Measurements from ENCODE around the gene KCNQ2.
"Not testable (repeated sequence)": the region's sequence is repeated elsewhere in the genome, so short reads cannot be mapped to it uniquely, and the experiment has no call there.

Gene KCNQ2

DNA sequence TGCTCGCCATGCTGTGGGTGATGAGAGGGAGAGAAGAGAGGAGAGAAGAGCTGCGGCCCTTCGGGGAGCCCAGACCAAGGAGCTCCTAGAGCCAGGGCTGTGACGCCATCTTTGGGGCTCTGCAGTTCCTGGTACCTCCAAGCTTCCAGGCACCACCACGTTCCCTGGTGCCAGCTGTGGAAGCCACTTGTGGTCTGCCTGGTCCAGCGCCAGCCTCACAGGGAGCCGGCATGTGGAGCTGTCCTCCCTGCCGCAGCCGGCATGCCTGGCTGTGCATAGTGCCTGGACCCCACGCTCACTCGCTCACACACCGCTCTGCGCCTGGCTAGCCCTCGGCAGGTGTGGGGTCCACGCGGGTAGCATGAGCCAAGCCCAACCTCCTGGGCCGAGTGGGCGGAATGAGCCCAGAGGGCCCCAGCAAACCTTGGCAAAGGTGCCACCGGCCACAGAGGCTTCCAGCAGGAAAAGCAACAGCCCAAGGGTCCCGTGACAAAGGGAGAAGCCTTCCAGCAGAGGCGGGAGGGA is 92.0 kb downstream of the KCNQ2 start:
- DNase-seq, result no peak

DNA sequence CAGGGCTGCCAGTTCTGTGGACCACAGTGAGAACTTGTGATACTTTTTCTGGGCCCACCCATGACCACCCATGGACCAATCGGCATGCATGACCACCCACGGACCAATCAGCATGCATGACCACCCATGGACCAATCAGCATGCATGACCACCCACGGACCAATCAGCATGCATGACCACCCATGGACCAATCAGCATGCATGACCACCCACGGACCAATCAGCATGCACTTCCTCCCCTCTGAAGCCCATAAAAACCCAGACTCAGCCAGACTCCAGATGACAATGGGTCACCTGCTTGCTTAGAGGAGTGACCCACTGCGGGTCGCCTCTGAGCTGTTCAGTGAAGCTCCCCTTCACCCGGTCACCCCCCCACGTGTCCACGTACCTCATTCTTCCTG is 92.6 kb downstream of the KCNQ2 start:
- DNase-seq, result not testable (repeated sequence)

DNA sequence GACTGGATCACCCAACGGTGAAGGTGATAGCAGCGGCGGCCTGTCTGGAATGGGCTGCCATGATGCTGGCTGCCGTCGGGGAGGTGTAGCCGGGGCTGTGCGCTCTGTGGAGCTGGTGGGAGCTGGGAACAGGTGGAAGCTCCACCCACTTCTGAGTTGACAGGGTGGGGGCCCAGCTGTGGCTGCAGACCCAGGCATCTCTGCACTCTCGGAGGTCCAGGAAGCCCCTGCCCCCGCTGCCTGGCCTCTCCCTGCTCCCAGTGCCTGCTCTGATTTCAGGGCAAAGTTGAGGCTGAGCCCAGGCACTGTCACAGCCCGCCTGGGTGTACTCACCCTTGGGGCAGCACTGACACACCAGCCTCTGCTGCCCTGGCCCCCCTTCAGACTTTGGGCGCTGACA is 93.2 kb downstream of the KCNQ2 start:
- no peak for DNase-seq

DNA sequence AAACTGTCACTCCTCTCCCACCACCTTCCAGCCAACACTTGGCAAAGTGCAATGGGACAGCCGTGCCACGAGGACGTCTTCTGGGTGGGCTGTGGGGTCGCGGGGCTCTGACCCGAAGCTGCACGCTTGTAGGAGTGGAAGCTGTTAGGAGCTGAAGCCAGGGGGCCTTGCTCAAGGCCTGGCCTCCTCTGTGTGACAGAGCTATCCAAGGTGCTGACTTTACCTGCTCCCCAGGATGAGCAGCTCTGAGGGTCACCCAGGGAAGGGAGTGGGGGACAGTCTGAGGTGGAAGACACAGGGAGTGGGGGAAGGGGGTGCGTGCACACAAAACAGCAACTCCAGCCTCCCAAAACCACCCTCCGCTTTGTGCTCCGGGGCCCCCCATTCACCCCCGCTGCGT is 93.8 kb downstream of the KCNQ2 start:
- no peak for DNase-seq

DNA sequence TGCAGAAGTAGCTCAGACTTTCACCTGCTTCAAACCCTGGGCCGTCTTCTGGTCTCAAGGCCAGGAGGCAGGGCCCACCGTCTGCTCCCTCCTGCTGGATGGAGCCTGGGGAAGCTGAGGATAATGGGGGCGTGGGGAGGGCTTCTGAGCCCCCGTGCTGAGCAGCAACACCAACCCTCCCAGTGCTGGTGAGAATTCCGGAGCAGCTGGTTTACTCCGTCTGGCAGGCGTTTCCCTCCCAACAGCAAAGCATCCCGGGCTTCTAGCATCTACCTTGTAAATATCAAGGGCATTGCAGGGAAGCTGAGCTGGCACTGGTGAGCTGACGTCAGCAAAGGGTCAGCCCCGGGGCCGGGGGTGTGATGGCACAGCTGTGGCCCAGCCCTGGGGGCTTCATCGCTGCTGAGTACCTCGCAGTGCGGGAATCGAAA is 94.5 kb downstream of the KCNQ2 start:
- DNase-seq, result no peak

DNA sequence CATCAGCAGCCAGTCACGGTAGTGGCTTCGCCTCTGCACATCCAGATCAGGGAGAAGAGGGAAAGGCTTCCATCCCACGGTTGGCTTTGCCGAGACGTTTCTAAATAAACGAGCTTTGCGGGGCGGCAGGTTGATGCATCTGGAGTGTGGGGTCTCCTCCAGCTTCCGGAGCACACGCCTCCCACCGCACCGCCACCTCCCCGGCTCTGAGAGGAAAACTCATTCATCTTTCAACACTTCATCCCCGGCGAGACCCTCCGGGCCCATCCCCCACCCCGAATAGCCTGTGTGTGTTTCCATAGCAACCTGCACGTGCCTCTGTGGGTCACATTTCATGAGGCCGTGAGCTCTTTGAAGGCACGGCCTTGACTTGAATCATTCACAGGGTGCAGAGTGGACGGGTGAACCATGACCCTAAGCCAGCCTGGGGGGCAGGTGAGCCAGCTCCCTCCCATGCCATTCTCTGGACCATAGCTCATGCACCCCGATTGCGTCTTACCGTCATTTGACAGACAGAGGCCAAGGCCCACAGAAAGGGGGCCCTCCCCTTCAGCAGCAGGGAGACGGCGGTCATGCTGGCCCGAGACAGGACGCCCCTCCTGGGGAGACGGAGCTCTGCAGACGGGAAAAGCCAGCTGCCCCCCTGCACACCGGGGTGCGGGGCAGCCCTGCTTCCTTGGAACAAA is 95.1 kb downstream of the KCNQ2 start:
- DNase-seq, result no peak

DNA sequence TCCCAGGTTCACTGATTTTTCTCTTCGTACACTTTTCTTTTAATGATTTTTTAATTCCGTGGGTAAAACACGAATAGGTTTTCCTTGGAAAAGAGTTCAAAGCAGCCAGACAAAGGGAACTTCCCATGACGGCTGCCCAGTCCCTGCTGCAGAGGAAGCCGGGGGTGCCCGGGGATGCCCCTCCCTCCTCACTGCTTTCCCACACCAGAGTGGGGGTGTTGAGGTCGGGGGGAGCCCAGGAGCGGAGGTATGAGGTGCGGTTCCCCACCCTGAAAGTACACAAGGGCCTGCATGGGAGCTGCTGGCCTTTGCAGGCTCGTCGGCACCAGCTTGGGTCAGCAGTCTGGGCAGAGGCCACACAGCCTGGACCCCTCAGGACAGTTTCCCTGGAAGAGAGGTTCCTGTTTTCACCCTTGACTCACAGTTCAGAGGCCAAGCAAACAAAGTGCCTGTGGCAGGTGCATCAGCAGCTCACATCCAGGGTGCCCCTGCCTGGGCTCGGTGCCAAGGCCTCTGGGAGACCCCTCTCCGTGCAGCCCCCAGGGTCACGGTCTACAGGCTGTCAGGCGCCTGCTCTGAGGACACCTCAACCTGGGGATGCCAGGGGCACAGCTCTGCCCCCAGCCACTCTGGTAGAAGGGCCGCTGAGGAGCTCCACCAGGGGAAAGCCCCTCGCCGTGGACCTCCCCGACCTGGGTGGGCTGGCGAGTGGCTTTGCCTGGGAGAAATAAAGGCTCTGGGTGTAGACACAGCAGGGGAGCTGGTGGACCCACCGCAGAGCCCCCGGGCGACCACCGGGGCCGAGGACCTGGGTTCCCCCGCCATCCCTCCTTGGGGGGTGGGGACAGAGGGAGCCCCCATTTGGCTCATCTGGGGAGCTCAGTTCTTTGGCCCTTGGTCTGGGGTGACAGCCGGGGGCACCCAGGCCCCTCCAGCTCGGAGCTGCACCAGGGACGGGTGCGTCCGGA is 95.9 kb downstream of the KCNQ2 start:
- no peak for DNase-seq

DNA sequence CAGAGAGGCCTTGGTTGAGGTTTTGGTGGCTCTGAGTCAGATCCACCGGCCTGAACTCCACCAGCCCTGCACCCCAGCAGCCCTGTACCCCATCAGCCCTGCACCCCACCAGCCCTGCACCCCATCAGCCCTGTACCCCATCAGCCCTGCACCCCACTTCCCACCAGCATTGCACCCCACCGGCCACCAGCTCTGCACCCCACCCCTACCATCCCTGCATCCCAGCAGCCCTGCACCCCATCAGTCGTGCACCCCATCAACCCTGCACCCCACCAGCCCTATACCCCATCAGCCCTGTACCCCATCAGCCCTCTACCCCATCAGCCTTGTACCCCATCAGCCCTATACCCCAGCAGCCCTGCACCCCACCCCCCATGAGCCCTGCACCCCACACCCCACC is 97.0 kb downstream of the KCNQ2 start:
- DNase-seq, result no peak

DNA sequence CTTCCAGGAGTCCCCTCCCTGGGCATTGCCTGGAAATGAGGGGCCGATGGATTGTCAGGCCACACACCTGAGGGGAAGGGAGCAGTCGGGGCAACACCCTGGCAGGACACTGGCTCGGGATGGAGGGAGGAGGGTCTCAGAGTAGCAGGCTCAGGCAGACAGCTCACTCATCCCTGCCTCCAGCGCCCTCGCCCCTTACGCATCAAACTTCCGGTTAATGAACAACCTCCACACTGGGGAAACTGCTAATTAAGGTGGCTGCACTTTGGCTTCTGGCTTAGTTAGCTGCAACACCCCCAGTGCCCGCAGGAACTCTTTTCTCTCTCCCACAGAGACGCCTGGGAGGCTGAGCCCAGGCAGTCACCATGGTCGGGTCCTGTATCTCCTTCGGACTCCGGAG is 98.0 kb downstream of the KCNQ2 start:
- DNase-seq, result no peak

DNA sequence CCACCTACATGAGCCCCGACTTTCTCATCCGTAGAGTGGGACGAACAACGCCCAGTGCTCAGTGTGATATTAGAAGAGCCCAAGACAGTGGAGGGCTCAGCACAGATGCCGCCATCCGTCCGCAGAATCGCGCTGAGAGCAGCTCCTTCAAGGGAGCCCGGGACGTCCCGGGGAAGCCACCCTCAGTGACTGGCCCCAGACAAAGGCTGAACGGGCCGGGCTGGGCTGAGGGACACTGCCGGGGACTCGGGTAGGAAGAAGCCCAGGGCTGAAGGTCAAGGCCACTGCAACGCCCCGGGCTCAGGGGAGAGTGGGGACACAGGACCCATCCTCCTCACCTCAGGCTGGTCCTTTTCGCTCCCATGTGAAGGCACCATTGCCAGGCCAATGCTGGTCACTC is 98.5 kb downstream of the KCNQ2 start:
- DNase-seq, result no peak

DNA sequence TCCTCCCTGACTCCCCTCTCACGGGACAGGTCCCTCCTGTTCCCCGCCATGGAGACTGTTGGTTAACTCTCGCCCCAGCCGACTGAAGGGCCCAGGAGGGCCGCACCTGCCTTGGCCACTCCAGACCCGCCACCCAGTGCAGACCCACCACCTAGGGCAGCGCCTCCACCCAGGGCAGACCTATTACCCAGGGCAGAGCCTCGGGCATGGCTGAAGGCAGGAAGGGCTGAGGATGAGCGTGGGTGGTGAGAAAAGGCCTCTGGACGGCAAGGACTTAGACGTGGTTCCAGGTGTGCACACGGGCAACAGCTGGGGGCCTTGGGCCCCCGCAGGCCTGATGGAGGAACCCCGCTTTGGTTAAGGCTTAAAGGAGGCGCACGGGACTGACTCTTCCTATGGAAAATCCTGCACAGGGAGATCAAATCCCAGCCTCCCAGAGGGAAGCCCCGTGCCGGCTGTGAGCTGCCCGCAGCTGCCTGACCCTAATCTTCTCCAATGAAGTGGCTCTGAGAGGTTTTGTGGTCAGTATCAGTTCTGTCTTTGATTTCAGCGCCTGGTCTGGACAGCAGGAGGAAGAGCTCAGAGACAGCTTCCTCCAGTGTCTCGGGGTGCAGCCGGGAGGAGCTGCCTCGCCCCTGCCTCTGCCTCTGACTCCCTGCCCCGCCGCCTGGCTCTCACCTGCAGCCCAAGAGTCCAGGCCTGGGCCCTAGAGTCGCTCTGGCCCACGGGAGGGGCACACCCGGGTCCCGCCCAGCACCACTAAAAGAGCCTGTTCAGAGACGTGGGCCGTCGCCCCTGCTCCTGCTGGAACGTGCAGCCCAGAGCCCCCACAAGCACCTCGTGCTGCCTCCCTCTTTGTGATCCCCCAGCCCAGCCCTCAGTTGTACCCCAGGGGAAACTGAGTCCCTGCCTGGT is 99.2 kb downstream of the KCNQ2 start:
- no peak for DNase-seq

DNA sequence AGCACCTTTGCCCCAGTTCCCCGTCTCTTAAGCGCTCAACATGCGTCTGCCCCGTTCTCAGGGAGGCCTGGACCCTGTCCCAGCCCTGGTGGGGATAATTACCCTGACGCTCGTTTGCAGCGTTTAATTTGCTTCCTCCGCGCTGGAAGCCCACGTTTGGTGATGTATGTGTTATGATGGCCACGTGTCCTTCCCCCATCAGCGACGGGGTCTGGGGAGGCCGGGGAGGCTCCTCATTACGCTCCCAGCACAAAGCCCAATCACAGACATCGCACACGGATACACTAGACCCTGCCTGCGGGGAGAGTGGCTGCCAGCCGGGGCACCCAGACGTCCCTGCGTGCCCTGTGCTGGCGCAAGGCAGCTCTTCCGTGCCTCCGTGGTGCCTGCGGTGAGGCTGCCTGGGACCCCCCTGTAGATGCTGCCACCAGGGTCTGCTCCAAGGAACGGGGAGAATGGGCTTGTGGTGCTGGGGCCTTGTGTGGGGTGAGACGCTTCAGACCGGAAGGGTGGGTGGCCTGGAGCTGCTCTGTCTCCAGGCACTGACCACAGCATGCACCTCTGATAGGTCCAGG is 101.1 kb downstream of the KCNQ2 start:
- DNase-seq, result no peak

DNA sequence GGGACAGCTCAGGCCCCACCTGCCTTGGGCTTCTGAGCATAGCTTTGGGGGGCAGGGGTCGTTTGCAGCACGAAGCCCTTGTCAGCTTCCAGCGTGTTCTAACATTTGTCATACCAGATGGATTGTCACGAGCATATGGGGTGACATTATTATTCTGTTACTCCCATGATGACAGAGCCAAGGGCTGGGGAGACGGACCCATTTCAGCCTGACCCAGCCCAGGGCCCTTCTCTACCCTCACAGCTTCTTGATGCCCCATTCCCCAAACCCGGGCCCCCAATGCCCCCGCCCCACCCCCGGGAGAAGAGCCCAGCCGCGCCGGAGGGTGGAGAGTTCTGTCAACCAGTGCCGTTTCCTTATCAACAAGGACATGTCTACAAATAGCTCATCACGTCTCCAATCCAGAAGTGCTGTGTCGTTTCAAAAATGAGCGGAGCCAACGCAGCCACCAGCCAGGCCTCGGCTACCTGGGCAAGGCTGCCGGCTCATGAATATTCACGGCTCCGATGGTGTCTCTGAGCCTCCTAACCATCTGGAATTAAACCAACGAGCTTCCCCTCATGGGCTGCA is 101.8 kb downstream of the KCNQ2 start:
- DNase-seq, result no peak

DNA sequence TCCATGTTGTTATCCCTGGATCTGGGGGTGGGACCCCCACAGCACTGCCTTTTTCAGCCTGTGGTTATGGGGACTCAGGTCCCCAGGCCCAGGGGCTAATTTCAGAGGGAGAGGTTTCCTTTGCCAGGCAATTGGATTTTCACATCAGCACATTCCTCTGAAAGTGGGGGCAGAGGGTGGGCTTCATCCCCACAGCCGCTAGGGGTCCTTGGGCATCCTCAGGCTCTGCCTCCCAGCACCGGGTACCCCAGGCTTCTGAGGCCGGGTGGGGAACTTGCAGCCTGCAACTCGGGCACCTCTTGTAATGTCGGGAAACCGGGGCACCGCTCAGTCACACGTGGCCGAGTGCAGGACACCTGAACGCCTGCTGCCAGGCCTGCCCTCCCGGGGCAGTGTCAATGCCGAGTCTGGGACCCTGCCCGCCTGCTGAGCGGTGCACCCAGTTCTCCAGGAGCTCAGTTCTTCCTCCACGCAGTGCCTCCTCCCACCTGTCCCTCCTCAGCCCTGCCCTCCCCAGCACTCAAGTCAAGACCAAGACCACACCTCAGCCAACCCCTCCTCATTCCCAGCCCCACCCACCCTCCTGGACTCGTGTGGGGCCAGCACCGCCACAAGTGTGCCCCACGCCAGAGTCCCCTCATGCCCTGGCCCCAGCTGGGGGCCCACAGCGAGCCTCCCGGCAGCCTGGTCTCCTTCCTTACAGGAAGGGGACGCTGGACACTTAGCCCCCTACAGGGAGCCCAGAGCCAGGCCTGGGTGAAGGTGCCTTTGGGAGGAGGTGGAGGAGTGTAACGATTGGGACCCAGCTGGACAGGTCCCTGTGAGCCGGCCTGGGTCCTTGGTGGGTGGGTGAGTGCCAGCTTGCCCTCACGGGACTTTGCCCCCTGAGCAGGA is 102.5 kb downstream of the KCNQ2 start:
- DNase-seq, result no peak

DNA sequence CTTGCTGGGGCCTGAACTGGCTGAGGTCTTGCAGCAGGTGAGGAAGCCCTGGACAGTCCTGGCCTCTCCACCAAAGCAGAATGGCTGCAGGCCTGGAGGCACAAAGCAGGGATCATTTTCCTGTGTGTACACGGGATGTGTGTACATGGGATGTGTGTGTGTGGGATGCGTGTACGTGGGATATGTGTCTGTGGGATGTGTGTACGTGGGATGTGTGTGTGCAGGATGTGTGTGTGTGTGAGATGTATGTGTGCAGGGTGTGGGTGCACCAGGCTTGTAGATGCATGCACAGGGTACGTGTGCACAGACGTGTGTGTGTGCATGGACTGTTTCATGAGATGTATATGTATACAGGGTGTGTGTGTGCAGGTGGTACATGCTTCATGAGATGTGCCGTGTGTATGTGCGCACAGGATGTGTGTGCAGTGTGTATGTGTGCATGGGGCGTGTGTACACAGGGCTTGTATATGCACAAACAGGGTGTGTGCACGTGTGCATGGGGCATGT is 103.4 kb downstream of the KCNQ2 start:
- DNase-seq, result no peak

DNA sequence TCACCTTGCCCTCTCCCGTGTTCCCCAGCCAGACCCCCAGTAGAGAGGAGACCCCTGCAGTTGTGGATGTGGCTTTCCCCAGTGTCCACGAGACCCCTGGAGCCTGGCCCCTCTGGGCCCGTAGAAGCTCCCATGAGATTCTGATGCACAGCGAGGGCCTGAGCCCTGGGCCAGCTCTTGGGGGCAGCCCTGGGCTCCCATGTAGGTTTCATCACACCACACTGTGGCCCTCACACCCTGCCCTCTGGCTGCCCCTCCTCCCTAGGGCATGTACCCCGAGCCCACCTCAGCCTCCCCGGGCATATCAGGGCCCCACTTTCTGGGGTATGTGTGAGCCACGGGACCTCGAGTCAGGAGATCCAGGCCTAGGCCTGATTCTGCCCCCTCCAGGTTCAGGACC is 104.3 kb downstream of the KCNQ2 start:
- no peak for DNase-seq

DNA sequence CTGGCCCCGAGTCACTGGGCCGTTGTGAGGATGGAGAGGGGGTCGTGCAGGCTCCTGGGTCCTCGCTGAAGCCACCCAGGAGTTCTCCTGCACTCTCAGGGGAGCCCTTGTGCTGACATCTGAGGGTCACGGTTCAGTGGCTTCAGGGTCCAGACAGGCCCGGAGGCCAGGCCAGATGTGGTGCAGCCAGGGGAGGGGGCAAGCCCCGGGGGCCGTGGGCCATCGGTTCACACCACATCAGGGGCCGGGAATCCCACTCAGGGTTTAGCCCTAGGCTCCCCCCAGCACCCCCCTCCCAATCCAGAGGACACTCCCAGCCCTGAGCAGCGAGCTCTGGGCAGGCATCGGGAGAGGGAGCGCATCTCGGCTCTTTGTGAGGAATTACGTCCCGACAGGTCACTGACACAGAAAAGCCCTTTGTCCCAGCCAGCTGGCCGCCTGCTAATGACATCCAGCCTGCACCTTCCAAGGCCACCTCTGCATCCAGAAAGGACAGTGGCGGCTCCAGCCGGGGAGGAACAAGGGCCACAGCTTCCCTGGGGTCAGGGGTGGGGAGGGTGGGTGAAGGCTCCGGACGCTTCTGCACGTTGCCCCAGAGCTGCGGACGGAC is 104.9 kb downstream of the KCNQ2 start:
- DNase-seq, result no peak

DNA sequence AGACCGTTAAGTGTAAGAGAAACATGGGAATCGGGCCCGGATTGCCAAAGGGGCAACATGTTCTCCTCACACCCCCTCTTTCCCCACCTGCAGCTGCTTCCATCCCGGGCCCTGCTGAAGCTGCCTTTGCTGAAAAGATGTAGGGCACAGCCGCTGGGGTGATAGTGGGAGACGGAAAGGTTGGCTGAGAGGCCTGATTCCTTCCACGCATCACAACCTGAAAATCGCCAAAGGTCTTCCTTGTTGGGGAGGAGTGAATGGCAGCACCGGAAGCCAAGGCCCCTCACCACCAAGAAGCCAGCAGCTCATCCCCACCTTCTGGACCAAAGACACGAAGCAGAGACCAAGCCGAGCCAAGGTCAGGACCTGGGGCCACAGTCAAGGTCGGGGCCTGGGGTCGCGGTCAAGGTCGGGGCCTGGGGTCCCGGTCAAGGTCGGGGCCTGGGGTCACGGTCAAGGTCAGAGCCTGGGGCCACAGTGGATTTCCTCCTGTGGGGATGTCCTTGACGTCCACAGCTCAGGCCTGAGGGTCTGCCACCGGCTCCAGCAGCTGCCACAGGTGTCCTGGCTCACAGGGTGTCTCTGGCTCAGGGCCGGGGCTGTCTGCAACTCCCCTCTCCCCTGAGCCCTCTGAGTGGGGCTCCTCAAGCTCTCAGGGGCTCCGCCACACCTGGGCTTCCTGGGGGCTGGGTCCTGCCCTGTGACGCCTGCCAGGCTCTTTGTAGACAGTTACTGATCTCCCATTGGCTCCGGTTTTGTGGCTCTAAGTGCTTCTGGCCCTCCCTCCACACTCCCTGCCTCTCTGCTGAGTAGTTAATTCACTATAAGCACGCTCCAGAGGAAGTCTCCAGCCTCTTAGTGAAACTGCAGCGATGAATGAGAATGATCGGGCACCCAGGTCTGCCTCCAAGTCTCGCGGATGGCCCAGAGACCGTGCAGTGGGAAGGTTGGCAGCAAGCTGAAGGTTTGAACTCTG is 105.8 kb downstream of the KCNQ2 start:
- DNase-seq, result no peak

All from NCI-H2029 treated with DMSO at 0.1 percent for 48 hours (cell line).